Parathyroid adenoma (tissue), 2 donors: Measurements from ENCODE around the gene B3GALT6.

ENCODE experiments used
- H2AFZ ChIP-seq: fragments of 300-600 bp; sonication (generic); one replicate; pipeline ENCODE4 v1.7.0; 2017; ENCODE audit warnings: antibody characterized with exemption, mild to moderate bottlenecking
- H3K27ac ChIP-seq: fragments of 300-600 bp; sonication (generic); one replicate; pipeline ENCODE4 v1.7.0; 2017
- H3K27me3 ChIP-seq: fragments of 300-600 bp; sonication (generic); one replicate; pipeline ENCODE4 v1.7.0; 2017; ENCODE audit warnings: low read length; ENCODE audit not compliant: control insufficient read depth, insufficient read depth
- H3K36me3 ChIP-seq: fragments of 300-600 bp; sonication (generic); one replicate; pipeline ENCODE4 v1.7.0; 2017; ENCODE audit warnings: low read length; ENCODE audit not compliant: control insufficient read depth, insufficient read depth
- H3K4me1 ChIP-seq: fragments of 300-600 bp; sonication (generic); one replicate; pipeline ENCODE4 v1.7.0; 2017; ENCODE audit warnings: control low read depth
- H3K4me2 ChIP-seq: fragments of 300-600 bp; sonication (generic); one replicate; pipeline ENCODE4 v1.7.0; 2017; ENCODE audit warnings: low read length
- H3K4me3 ChIP-seq: fragments of 300-600 bp; sonication (generic); one replicate; pipeline ENCODE4 v1.7.0; 2017; ENCODE audit warnings: low read depth, low read length
- H3K79me2 ChIP-seq: fragments of 300-600 bp; sonication (generic); one replicate; pipeline ENCODE4 v1.7.0; 2017; ENCODE audit warnings: control low read depth
- H3K9ac ChIP-seq: fragments of 300-600 bp; sonication (generic); one replicate; pipeline ENCODE4 v1.7.0; 2017; ENCODE audit warnings: mild to moderate bottlenecking
- H3K9me3 ChIP-seq: fragments of 300-600 bp; sonication (generic); one replicate; pipeline ENCODE4 v1.7.0; 2017; ENCODE audit warnings: low read length; ENCODE audit not compliant: control insufficient read depth
- TF ChIP-seq, protein P1 (sequence below): fragments of 300-600 bp; sonication (generic); IDR thresholded peaks from one replicate; pipeline ENCODE4 v1.7.0; 2017; ENCODE audit warnings: antibody characterized with exemption, mild to moderate bottlenecking
- donor health status: primary hyperparathyroidism.

The B3GALT6 gene

DNA sequence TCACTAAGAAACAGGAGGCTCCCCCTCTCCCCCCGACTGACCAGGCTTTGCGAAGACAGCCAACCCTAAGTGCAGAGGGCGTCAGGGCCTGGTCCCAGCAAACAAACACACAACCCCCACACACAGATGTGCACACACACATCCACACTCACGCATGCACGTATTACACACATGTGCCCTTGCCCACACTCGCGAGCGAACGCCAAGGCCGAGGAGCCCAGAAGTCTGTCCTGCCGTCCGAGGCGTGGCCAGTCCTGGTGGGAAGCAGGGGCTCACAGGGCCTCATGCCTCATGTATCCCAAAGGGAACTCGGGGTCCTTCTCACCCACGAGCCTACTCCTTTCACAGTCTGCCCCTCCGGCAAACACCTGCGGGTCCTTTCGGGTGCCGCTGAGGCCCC is 2.3 kb upstream of the B3GALT6 start:
- Histone ChIP-seq H2AFZ (no peak overlapping the region), H3K27me3 (no peaks in the 10 kb centered on the region), H3K4me2 (no peak overlapping the region), H3K27ac (no peak overlapping the region), H3K9ac (no peak overlapping the region), H3K36me3 (no peaks in the 10 kb centered on the region), H3K4me3 (no peak overlapping the region), H3K79me2 (peaks cover 33% of the 10 kb centered on the region), H3K9me3 (no peaks in the 10 kb centered on the region), H3K4me1 (peaks cover 5% of the 10 kb centered on the region)
- TF ChIP-seq, protein P1, sequence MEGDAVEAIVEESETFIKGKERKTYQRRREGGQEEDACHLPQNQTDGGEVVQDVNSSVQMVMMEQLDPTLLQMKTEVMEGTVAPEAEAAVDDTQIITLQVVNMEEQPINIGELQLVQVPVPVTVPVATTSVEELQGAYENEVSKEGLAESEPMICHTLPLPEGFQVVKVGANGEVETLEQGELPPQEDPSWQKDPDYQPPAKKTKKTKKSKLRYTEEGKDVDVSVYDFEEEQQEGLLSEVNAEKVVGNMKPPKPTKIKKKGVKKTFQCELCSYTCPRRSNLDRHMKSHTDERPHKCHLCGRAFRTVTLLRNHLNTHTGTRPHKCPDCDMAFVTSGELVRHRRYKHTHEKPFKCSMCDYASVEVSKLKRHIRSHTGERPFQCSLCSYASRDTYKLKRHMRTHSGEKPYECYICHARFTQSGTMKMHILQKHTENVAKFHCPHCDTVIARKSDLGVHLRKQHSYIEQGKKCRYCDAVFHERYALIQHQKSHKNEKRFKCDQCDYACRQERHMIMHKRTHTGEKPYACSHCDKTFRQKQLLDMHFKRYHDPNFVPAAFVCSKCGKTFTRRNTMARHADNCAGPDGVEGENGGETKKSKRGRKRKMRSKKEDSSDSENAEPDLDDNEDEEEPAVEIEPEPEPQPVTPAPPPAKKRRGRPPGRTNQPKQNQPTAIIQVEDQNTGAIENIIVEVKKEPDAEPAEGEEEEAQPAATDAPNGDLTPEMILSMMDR, result no peak

DNA sequence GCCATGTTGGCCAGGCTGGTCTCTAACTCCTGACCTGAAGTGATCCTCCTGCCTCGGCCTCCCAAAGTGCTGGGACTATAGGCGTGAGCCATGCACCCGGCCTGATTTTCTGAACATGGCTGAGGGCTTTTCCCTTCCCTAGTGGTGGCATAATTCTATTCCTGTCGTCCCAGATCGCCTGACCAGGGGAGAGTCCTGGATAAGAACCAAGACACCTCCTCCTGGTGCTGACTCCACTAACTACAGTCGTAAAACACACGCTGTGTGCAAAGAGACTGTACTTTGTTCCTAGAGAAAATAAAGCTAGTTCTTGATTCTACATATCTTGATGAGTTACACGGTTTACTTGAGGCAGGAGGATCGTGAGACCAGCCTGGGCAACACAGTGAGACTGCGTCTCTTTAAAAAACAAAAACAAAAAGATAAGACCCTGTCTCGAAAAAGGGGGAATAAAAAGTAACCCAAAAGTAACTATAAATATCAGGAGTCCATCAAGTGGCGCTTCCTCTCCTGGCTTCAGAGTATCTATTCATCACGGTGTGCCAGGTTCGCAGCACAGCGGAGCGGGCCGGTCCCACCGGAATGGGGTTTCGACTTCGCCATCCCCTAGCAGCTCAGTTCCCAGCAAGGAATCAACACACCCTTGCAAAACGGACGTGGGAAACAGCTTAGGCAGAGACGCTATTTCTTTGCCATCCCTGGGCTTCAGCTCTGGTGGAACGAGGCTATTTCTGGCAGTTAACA is 1.2 kb upstream of the B3GALT6 start:
- Histone ChIP-seq H3K36me3 (no peaks in the 10 kb centered on the region), H3K79me2 (peaks cover 33% of the 10 kb centered on the region), H3K27ac (no peak overlapping the region), H3K4me3 (peak overlapping the region; percentile 74), H3K9me3 (no peaks in the 10 kb centered on the region), H3K4me2 (peak overlapping the region; percentile 68), H2AFZ (peak overlapping the region; percentile 75), H3K27me3 (no peaks in the 10 kb centered on the region), H3K9ac (no peak overlapping the region), H3K4me1 (peaks cover 5% of the 10 kb centered on the region)
- TF ChIP-seq, protein P1, result no peak

DNA sequence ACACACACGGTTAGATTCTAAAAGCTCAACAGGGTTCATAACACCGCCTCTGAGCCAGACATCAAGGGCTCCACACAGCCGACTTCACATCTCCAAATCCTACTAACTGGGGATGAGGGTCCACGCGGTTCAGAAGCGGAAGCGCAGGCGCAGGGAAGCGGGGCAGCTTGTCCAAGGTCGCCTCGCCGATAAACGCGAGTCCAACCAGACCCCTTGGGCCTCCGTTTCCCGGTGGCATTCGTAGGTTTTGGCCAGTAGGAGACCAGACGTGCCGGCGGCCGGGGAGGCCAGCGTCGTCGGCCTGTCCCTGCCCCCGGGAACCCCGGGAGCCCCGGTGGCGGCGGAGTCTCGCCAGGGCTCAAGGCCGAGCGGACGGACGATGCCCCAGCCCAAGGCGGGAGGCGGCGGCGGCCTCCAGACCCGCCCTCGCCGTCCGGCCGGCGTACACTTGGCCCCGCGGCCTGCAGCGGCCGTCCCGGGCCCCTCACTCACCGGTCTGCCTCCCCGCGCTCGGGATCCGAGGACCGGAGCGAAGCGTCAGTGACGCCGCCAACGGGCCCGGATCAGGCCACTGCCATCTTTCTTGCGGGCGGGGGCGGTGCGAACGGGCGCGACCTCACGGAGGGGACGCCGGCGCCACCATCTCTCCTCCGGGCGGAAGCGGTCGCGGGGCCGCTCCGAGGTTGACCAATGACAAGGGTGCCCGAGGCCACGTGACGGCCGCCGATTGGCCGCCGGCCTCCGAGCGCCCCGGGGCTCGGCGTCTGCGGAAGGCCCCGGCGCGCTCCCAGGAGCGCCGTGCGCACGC is 433 bp upstream of the B3GALT6 start, which contains the start of gene SDF4:
Gene SDF4, minus strand, starts transcription at position 602 of the 808 bp plus-strand sequence. CDS start 3,229 bp downstream, outside the sequence.
- TF ChIP-seq, protein P1, result no peak
- H3K27ac ChIP-seq, result peak within 1 kb of the TSS; percentile 65
- H3K4me1 ChIP-seq, result peaks cover 5% of the 10 kb centered on the region
- no peaks in the 10 kb centered on the region for H3K36me3 ChIP-seq
- no peaks in the 10 kb centered on the region for H3K27me3 ChIP-seq
- peak within 1 kb of the TSS; percentile 74 for H3K4me3 ChIP-seq
- peak within 1 kb of the TSS; percentile 68 for H3K4me2 ChIP-seq
- peak within 1 kb of the TSS; percentile 75 for H2AFZ ChIP-seq
- H3K9ac ChIP-seq, result peak within 1 kb of the TSS; percentile 53
- H3K9me3 ChIP-seq, result no peaks in the 10 kb centered on the region
- H3K79me2 ChIP-seq, result peaks cover 33% of the 10 kb centered on the region

DNA sequence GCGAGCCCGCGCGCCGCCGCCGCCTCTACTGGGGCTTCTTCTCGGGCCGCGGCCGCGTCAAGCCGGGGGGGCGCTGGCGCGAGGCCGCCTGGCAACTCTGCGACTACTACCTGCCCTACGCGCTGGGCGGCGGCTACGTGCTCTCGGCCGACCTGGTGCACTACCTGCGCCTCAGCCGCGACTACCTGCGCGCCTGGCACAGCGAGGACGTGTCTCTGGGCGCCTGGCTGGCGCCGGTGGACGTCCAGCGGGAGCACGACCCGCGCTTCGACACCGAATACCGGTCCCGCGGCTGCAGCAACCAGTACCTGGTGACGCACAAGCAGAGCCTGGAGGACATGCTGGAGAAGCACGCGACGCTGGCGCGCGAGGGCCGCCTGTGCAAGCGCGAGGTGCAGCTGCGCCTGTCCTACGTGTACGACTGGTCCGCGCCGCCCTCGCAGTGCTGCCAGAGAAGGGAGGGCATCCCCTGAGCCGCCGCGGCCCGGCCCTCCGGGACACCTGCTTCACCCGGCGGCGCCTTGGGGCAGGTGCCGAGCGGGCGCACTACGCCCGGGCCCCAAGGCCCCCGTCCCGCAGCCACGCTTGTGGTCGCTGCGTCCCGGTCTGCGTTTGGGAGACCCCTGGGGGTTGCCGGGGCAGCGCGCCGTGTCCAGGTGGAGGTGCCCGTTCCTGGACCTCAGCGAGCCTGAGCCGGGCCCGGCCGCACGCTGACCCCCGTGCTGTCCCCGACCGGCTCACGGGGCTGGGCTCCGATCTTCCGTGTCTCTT is 944 bp downstream of the B3GALT6 start:
- H3K9ac ChIP-seq, result no peak overlapping the region
- H3K36me3 ChIP-seq, result no peaks in the 10 kb centered on the region
- H3K9me3 ChIP-seq, result no peaks in the 10 kb centered on the region
- peaks cover 27% of the 10 kb centered on the region for H3K79me2 ChIP-seq
- no peaks in the 10 kb centered on the region for H3K27me3 ChIP-seq
- H3K4me3 ChIP-seq, result no peak overlapping the region
- peaks cover 5% of the 10 kb centered on the region for H3K4me1 ChIP-seq
- TF ChIP-seq, protein P1, result no peak
- peak overlapping the region; percentile 42 for H3K4me2 ChIP-seq
- H2AFZ ChIP-seq, result no peak overlapping the region
- H3K27ac ChIP-seq, result no peak overlapping the region
